Panc1 (cell line): ENCODE data around the gene MAG. TPM values are rescaled to one million over a fixed set of nuclear protein-coding genes. Genes with fewer than 3 reads are reported as not detected.

ENCODE experiments used
- ATAC-seq: fragments of 200-7000 bp; cut with Tn5 transposase; 2 replicates; pipeline ENCODE4 v1.9.1; 2020; ENCODE audit warnings: mild to moderate bottlenecking, moderate library complexity
- BruUV-seq: library from RNA; stranded (reverse); fragments of 400-500 nt; replicated peaks from 2 replicates; lab custom pipeline; 2021; lab: Mats Ljungman, UMichigan
- CTCF ChIA-PET: fragments of 300-600 bp; sonication (Branson Sonifier 250); formaldehyde crosslinking; loops from one replicate; lab custom pipeline; 2022; ENCODE audit warnings: antibody characterized with exemption; lab: Charles Lee
- POLR2A ChIA-PET: fragments of 300-600 bp; sonication (Branson Sonifier 250); formaldehyde crosslinking; loops from one replicate; lab custom pipeline; 2022; ENCODE audit warnings: antibody characterized with exemption; lab: Charles Lee
- DNase-seq: peaks from one replicate; pipeline ENCODE4 v3.0.0-alpha.2; 2010; ENCODE audit warnings: low read depth, low spot score
- H3K27ac ChIP-seq: 2 replicates; pipeline ENCODE4 v1.5.1; 2011; ENCODE audit warnings: mild to moderate bottlenecking, low read length, inconsistent platforms
- H3K27me3 ChIP-seq: fragments of 200-500 bp; sonication (Bioruptor generic); 2 replicates; pipeline ENCODE4 v1.6.0; 2014; ENCODE audit warnings: low read length, inconsistent platforms; ENCODE audit not compliant: control insufficient read depth, insufficient read depth
- H3K36me3 ChIP-seq: fragments of 200-500 bp; sonication (Bioruptor generic); 2 replicates; pipeline ENCODE4 v1.5.1; 2014; ENCODE audit warnings: inconsistent platforms, mild to moderate bottlenecking, low read length, moderate library complexity; ENCODE audit not compliant: control insufficient read depth, insufficient read depth
- H3K4me1 ChIP-seq: 2 replicates; pipeline ENCODE4 v1.5.1; 2011; ENCODE audit warnings: inconsistent platforms, mild to moderate bottlenecking, low read length, moderate library complexity; ENCODE audit not compliant: control insufficient read depth, insufficient read depth
- H3K4me3 ChIP-seq, 2 experiments: 2 replicates each; pipeline ENCODE4 v1.5.1; 2011 to 2012; ENCODE audit warnings: low read depth in 2 of 2, low read length in 2 of 2, mild to moderate bottlenecking in 2 of 2, inconsistent platforms in 1 of 2, moderate library complexity in 1 of 2
- H3K9me3 ChIP-seq: fragments of 200-500 bp; sonication (Bioruptor generic); 2 replicates; pipeline ENCODE4 v1.5.1; 2014; ENCODE audit warnings: low read depth, mild to moderate bottlenecking, inconsistent platforms, low read length, moderate library complexity; ENCODE audit not compliant: control insufficient read depth, insufficient read depth
- CTCF ChIP-seq: fragments of 450-650 bp; IDR thresholded peaks from 2 replicates; pipeline ENCODE4 v1.5.1; 2017; ENCODE audit warnings: mild to moderate bottlenecking
- POLR2AphosphoS5 ChIP-seq: IDR thresholded peaks from 2 replicates; pipeline ENCODE4 v1.6.1; 2012; ENCODE audit warnings: mild to moderate bottlenecking, low read depth, low read length, moderate library complexity
- REST ChIP-seq, 2 experiments: IDR thresholded peaks; 2 replicates each; pipeline ENCODE4 v1.6.1; 2011 to 2012; ENCODE audit warnings: low read depth in 2 of 2, control low read depth in 1 of 2, low read length in 1 of 2, mild to moderate bottlenecking in 1 of 2, moderate library complexity in 1 of 2; ENCODE audit not compliant: insufficient read depth in 1 of 2
- SIN3A ChIP-seq: IDR thresholded peaks from 2 replicates; pipeline ENCODE4 v1.6.1; 2012; ENCODE audit warnings: low read depth, mild to moderate bottlenecking, low read length, moderate library complexity, borderline replicate concordance; ENCODE audit not compliant: insufficient read depth
- TCF7L2 ChIP-seq: IDR thresholded peaks from 2 replicates; pipeline ENCODE4 v1.6.1; 2011; ENCODE audit warnings: mild to moderate bottlenecking, low read depth, low read length, inconsistent platforms
- in situ Hi-C: cut with HindIII; loops from 2 replicates; pipeline ENCODE4 v1.10.0; 2016; ENCODE audit warnings: low sequenced_read_pairs, low pct_unique_long_range_greater_than_20kb
- intact Hi-C: fragments of 100-400 bp; cut with micrococcal nuclease; formaldehyde crosslinking; loops from one replicate; pipeline ENCODE4 v1.10.0; 2022; ENCODE audit not compliant: unreplicated experiment
- total RNA-seq: library from RNA; stranded (reverse); gene quantifications from one replicate; pipeline ENCODE4 v1.2.1, GENCODE V29; 2021; ENCODE audit not compliant: unreplicated experiment

MAG gene
- total RNA-seq, 1 experiment from 2014 or later = not detected

GRCh38 chr19:35288331-35288730 lies 3.6 kb upstream of the MAG start:
- intact Hi-C loops = no loop called here
- no peak for ATAC-seq
- Histone ChIP-seq H3K27ac (no peak overlapping the region), H3K36me3 (no peaks in the 10 kb centered on the region), H3K4me1 (no peaks in the 10 kb centered on the region), H3K9me3 (no peaks in the 10 kb centered on the region), H3K27me3 (no peaks in the 10 kb centered on the region; the same call in 1 of the 2 replicates), H3K4me3 (no peak overlapping the region)
- ChIA-PET CTCF (interaction anchor here (0.7 kb wide), 1 partner anchor 8 kb away, joined by 3 read pairs; no protein-coding TSS in a partner anchor), POLR2A (interaction anchor here (1.1 kb wide), 1 partner anchor 10 kb away, joined by 4 read pairs; no protein-coding TSS in a partner anchor)
- in situ Hi-C loops = no loop called here
- no peak for DNase-seq
- no TSS peak for BruUV-seq
- TF ChIP-seq REST (IDR thresholded peaks at IDR 0.05; ENCODE audit: insufficient read depth in 1 of 2, low read depth in 2 of 2, low read length in 1 of 2) = no peak
- TF ChIP-seq CTCF = no peak
- no peak for TF ChIP-seq POLR2AphosphoS5
- TF ChIP-seq TCF7L2 = no peak
- no peak for TF ChIP-seq SIN3A

- H3K36me3 ChIP-seq = no peaks in the 10 kb centered on the region
- no peak for DNase-seq
- no peak for ATAC-seq
- no peak overlapping the region for H3K4me3 ChIP-seq
- in situ Hi-C loops (no loop called here), intact Hi-C loops (no loop called here)
- CTCF ChIA-PET = interaction anchor here (0.5 to 0.7 kb wide), 3 partner anchors 8 to 267 kb away, joined by 3 to 8 read pairs (median 7); no protein-coding TSS in a partner anchor
- BruUV-seq = no TSS peak
- H3K27me3 ChIP-seq = no peaks in the 10 kb centered on the region; the same call in 1 of the 2 replicates
- H3K27ac ChIP-seq = no peak overlapping the region
- H3K9me3 ChIP-seq = no peaks in the 10 kb centered on the region
- TF ChIP-seq REST (IDR thresholded peaks at IDR 0.05; ENCODE audit: insufficient read depth in 1 of 2, low read depth in 2 of 2, low read length in 1 of 2) = no peak
- no peak for TF ChIP-seq POLR2AphosphoS5
- H3K4me1 ChIP-seq = no peaks in the 10 kb centered on the region
- POLR2A ChIA-PET = interaction anchor here (1.1 kb wide), 1 partner anchor 11 kb away, joined by 4 read pairs; no protein-coding TSS in a partner anchor
These were observed 3.1 kb upstream of the MAG start for GRCh38 chr19:35288906-35289305.
